OCI-LY7 (cell line): ENCODE measurements around the gene DBR1. TPM values are rescaled to one million over a fixed set of nuclear protein-coding genes. Genes with fewer than 3 reads are reported as not detected.
"Not testable (repeated sequence)": the region's sequence is repeated elsewhere in the genome, so short reads cannot be mapped to it uniquely, and the experiment has no call there.

Source experiments
- BruUV-seq: library from RNA; stranded (reverse); fragments of 400-500 nt; replicated peaks from 2 replicates; lab custom pipeline; 2021; lab: Mats Ljungman, UMichigan
- CTCF ChIA-PET: fragments of 300-600 bp; sonication (Branson Sonifier 250); formaldehyde crosslinking; loops from one replicate; lab custom pipeline; 2022; ENCODE audit warnings: antibody characterized with exemption; ENCODE audit not compliant: unreplicated experiment; lab: Charles Lee
- POLR2A ChIA-PET: fragments of 300-600 bp; sonication (Branson Sonifier 250); formaldehyde crosslinking; loops from one replicate; lab custom pipeline; 2022; ENCODE audit warnings: antibody characterized with exemption; lab: Charles Lee
- DNase-seq: peaks from one replicate; pipeline ENCODE4 v3.0.0-alpha.2; 2015; ENCODE audit warnings: low spot score
- H2AFZ ChIP-seq: fragments of 200-600 bp; sonication (generic), shearing (Covaris generic); 2 replicates; pipeline ENCODE4 v1.6.1; 2014; ENCODE audit warnings: mild to moderate bottlenecking, antibody characterized with exemption, low read length, moderate library complexity
- H3K27ac ChIP-seq: fragments of 200-600 bp; sonication (generic); 2 replicates; pipeline ENCODE4 v1.5.1; 2014; ENCODE audit warnings: mixed run types, low read depth, mild to moderate bottlenecking, moderate library complexity, low read length, inconsistent platforms; ENCODE audit not compliant: poor library complexity, severe bottlenecking
- H3K36me3 ChIP-seq: fragments of 200-600 bp; sonication (generic); 2 replicates; pipeline ENCODE4 v1.6.1; 2014; ENCODE audit warnings: mild to moderate bottlenecking, antibody characterized with exemption, low read length, moderate library complexity, mixed read lengths; ENCODE audit not compliant: insufficient read depth
- H3K4me1 ChIP-seq: fragments of 200-600 bp; sonication (generic); 2 replicates; pipeline ENCODE4 v1.5.1; 2014; ENCODE audit warnings: mild to moderate bottlenecking, low read length; ENCODE audit not compliant: insufficient read depth, poor library complexity, severe bottlenecking
- H3K4me2 ChIP-seq: fragments of 200-600 bp; sonication (generic); 2 replicates; pipeline ENCODE4 v1.6.1; 2014; ENCODE audit warnings: mild to moderate bottlenecking, low read length
- H3K4me3 ChIP-seq: fragments of 200-600 bp; sonication (generic); 2 replicates; pipeline ENCODE4 v1.5.1; 2014; ENCODE audit warnings: mild to moderate bottlenecking, low read depth, low read length; ENCODE audit not compliant: poor library complexity, severe bottlenecking
- H3K79me2 ChIP-seq: fragments of 200-600 bp; sonication (generic); 2 replicates; pipeline ENCODE4 v1.6.1; 2016; ENCODE audit warnings: low read depth, mild to moderate bottlenecking, low read length, moderate library complexity, mixed read lengths; ENCODE audit not compliant: insufficient read depth
- H3K9me2 ChIP-seq: fragments of 200-600 bp; sonication (generic); 2 replicates; pipeline ENCODE4 v1.6.1; 2016; ENCODE audit warnings: mild to moderate bottlenecking, low read length, mixed read lengths; ENCODE audit not compliant: insufficient read depth
- H3K9me3 ChIP-seq: fragments of 200-600 bp; sonication (generic); 2 replicates; pipeline ENCODE4 v1.6.1; 2014; ENCODE audit warnings: mild to moderate bottlenecking, mixed run types, low read length, mixed read lengths
- H4K20me1 ChIP-seq: fragments of 200-600 bp; sonication (generic); 2 replicates; pipeline ENCODE4 v1.6.1; 2014; ENCODE audit warnings: mild to moderate bottlenecking, antibody characterized with exemption, low read length, moderate library complexity, mixed read lengths; ENCODE audit not compliant: insufficient read depth
- CTCF ChIP-seq: fragments of 200-600 bp; sonication (generic); conservative IDR thresholded peaks from 2 replicates; pipeline ENCODE4 v1.5.1; 2014; ENCODE audit warnings: mild to moderate bottlenecking, antibody characterized with exemption, low read length, moderate library complexity, mixed read lengths
- EZH2phosphoT487 ChIP-seq: fragments of 200-600 bp; sonication (generic); IDR thresholded peaks from 2 replicates; pipeline ENCODE4 v1.6.1; 2018; ENCODE audit warnings: low read depth, borderline replicate concordance, mild to moderate bottlenecking, mixed run types, antibody characterized with exemption, low read length, moderate library complexity, mixed read lengths
- intact Hi-C: fragments of 100-400 bp; cut with micrococcal nuclease; formaldehyde crosslinking; loops from one replicate; pipeline ENCODE4 v1.10.0; 2022; ENCODE audit not compliant: unreplicated experiment
- total RNA-seq, 2 experiments: library from RNA; depleted of rRNA in 1 of 2; stranded (reverse); fragments of >200 nt in 1 of 2; shearing (Covaris generic) in 1 of 2; gene quantifications; 2 replicates each; pipeline ENCODE4 v1.2.3, GENCODE V29; 2014 to 2022

Gene DBR1
- total RNA-seq, 2 experiments from 2014 or later = 13.6 to 22.7 TPM

DNA sequence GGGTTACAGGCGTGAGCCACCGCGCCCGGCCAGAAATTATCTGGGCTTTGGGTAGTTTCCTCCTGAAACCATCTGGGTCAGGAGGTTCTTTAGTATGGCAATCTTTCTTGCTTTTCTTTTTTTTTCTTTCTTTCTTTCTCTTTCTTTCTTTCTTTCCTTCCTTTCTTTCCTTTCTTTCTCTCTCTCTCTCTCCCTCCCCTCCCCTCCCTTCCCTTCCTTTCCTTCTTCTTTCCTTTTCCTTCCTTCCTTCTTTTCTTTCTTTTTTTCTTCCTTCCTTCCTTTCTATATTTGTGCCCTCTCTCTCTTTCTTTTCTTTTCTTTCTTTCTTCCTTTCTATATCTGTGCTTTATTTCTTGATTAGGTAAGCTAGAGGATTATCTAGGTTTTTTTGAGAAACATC, 17.0 kb downstream of the DBR1 start:
- H3K4me1 ChIP-seq = no peaks in the 10 kb centered on the region
- H3K4me2 ChIP-seq = no peak overlapping the region
- ChIA-PET CTCF (no interaction called here), POLR2A (interaction anchor here (0.6 to 1.3 kb wide), 2 partner anchors 13 to 17 kb away, joined by 3 to 4 read pairs; partner anchors contain the start of gene DBR1)
- H2AFZ ChIP-seq = no peak overlapping the region
- H3K27ac ChIP-seq = no peak overlapping the region
- no peak for DNase-seq
- TF ChIP-seq EZH2phosphoT487 (no peak), CTCF (no peak)
- H4K20me1 ChIP-seq = no peaks in the 10 kb centered on the region
- no peaks in the 10 kb centered on the region for H3K9me3 ChIP-seq
- H3K9me2 ChIP-seq = no peaks in the 10 kb centered on the region
- H3K4me3 ChIP-seq = no peak overlapping the region
- H3K79me2 ChIP-seq = no peaks in the 10 kb centered on the region
- intact Hi-C loops = no loop called here
- BruUV-seq = no TSS peak
- peaks cover 28% of the 10 kb centered on the region for H3K36me3 ChIP-seq

DNA sequence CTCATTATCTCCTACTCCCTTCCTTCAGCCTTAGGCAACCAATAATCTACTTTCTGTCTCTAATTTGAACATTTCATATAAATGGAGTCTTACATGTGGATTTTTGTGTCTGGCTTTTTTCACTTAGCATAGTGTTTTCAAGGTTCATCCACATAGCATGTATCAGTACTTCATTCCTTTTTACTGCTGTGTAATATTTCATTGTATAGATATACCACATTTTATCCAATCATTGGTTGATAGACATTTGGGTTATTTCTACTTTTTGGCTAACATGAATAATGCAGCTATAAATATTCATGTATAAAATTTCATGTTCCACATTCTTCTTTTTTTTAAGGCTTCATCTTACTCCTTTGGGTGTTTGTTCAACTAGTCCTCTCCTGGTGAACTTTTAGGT, 20.2 kb downstream of the DBR1 start:
- TF ChIP-seq CTCF (no peak), EZH2phosphoT487 (no peak)
- ChIA-PET CTCF (no interaction called here), POLR2A (no interaction called here)
- Histone ChIP-seq H3K79me2 (no peaks in the 10 kb centered on the region), H3K9me3 (no peaks in the 10 kb centered on the region), H3K4me3 (no peak overlapping the region), H3K9me2 (no peaks in the 10 kb centered on the region), H3K36me3 (no peaks in the 10 kb centered on the region), H3K4me1 (no peaks in the 10 kb centered on the region), H4K20me1 (no peaks in the 10 kb centered on the region), H3K4me2 (no peak overlapping the region), H3K27ac (no peak overlapping the region), H2AFZ (no peak overlapping the region)
- intact Hi-C loops = no loop called here
- BruUV-seq = no TSS peak
- DNase-seq = no peak

DNA sequence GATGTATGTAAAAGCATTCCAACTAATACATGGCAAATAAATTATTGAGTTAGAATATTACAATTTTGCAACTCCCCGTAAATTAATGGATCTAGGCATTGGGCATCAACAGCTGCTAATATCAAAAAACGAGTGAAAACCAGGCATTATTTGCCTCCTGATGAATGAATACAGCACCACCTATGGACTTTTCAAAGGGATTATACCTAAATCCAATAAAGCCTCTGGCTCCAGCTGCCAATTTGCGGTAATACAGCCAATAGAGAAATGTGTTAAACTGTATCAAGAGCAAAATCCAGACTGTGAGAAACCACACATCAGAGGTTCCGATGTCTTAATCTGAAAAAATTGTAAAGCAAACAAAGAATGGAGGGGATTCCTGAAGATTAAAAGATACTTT, 26.2 kb downstream of the DBR1 start:
- Histone ChIP-seq H3K4me2 (no peak overlapping the region), H4K20me1 (no peaks in the 10 kb centered on the region), H3K79me2 (no peaks in the 10 kb centered on the region), H3K36me3 (no peaks in the 10 kb centered on the region), H3K4me3 (no peak overlapping the region), H3K9me2 (no peaks in the 10 kb centered on the region; the same call in 1 of the 2 replicates), H3K9me3 (no peaks in the 10 kb centered on the region), H2AFZ (no peak overlapping the region), H3K4me1 (no peaks in the 10 kb centered on the region), H3K27ac (no peak overlapping the region)
- ChIA-PET POLR2A (no interaction called here), CTCF (no interaction called here)
- TF ChIP-seq CTCF (no peak), EZH2phosphoT487 (no peak)
- no peak for DNase-seq
- intact Hi-C loops = no loop called here
- BruUV-seq = no TSS peak

DNA sequence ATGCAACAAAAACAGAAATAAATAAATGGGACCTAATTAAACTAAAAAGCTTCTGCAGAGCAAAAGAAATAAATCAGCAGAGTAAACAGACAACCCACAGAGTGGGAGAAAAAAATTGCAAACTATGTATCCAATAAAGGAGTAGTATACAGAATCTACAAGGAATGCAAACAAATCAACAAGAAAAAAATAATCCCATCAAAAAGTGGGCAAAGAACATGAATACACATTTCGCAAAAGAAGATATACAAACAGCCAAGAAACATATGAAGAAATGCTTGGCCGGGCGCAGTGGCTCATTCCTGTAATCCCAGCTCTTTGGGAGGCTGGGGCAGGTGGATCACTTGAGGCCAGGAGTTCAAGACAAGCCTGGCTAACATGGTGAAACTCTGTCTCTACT, 32.5 kb downstream of the DBR1 start:
- H3K27ac ChIP-seq, H3K9me2 ChIP-seq, H2AFZ ChIP-seq, DNase-seq, H3K4me1 ChIP-seq, H3K79me2 ChIP-seq, CTCF ChIA-PET, intact Hi-C loops, H4K20me1 ChIP-seq, H3K4me3 ChIP-seq, BruUV-seq, H3K9me3 ChIP-seq, H3K4me2 ChIP-seq, H3K36me3 ChIP-seq: not testable (repeated sequence)
- POLR2A ChIA-PET = interaction anchor here (0.6 to 0.7 kb wide), 2 partner anchors 125 to 315 kb away, joined by 3 read pairs; no protein-coding TSS in a partner anchor
